Dendritic cell treated with granulocyte-macrophage colony-stimulating factor and Interleukin-4, amounts not matched to agents 40 ng/mL and 50 ng/mL, for 4 days (primary cell): ENCODE measurements around the gene KHDRBS1.

Source experiments
- H3K27ac Mint-ChIP-seq: one replicate; pipeline ENCODE4 v1.8.0; 2022; ENCODE audit warnings: mild to moderate bottlenecking, mixed read lengths
- H3K27me3 Mint-ChIP-seq: one replicate; pipeline ENCODE4 v1.8.0; 2022; ENCODE audit warnings: mild to moderate bottlenecking, mixed read lengths
- H3K36me3 Mint-ChIP-seq: one replicate; pipeline ENCODE4 v1.8.0; 2022; ENCODE audit warnings: low read depth, mixed read lengths
- H3K4me1 Mint-ChIP-seq: one replicate; pipeline ENCODE4 v1.8.0; 2022; ENCODE audit warnings: low read depth, mixed read lengths
- H3K4me3 Mint-ChIP-seq: one replicate; pipeline ENCODE4 v1.8.0; 2022; ENCODE audit warnings: mild to moderate bottlenecking, moderate library complexity, mixed read lengths
- H3K9me3 Mint-ChIP-seq: one replicate; pipeline ENCODE4 v1.8.0; 2022; ENCODE audit warnings: mixed read lengths
- intact Hi-C: fragments of 100-400 bp; cut with micrococcal nuclease; formaldehyde crosslinking; loops from one replicate; pipeline ENCODE4 v1.15.0; 2022

KHDRBS1 gene, protein sequence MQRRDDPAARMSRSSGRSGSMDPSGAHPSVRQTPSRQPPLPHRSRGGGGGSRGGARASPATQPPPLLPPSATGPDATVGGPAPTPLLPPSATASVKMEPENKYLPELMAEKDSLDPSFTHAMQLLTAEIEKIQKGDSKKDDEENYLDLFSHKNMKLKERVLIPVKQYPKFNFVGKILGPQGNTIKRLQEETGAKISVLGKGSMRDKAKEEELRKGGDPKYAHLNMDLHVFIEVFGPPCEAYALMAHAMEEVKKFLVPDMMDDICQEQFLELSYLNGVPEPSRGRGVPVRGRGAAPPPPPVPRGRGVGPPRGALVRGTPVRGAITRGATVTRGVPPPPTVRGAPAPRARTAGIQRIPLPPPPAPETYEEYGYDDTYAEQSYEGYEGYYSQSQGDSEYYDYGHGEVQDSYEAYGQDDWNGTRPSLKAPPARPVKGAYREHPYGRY

DNA sequence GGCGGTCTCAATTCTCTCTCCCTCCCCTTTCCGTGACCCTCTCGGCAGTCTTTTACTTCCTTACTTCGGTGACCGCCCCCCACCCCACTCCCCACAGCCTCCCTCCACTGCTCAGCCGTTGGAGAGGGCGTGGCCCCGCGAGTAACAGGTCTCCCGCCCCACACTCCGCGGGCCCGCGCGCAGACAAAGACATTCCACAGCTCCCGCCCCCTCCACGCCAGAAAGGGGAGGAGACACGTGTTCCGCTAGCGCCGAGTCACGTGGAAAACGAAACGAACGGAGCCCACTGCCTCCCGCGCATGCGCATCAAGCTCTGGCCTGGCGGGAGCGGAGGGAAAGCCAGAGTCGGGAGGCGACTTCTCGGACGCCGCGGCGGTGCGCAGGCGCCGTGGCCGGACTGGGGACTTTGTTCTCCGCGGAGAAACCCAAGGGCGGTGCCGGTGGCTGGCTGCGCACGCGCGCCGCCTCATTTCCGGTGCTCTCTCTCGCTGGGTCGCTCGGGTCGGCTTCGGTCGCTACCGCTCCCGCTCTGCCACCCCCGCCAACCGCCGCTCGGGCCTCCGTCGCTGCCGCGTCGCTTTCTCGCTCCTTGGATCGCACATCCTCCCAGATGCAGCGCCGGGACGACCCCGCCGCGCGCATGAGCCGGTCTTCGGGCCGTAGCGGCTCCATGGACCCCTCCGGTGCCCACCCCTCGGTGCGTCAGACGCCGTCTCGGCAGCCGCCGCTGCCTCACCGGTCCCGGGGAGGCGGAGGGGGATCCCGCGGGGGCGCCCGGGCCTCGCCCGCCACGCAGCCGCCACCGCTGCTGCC, at the start of gene KHDRBS1:
Gene KHDRBS1, plus strand, starts transcription at position 483 of the 813 bp plus-strand sequence. Its CDS starts 128 bp downstream, at position 611.
- Mint-ChIP-seq H3K4me1 (peaks cover 54% of the 10 kb centered on the region), H3K4me3 (peak within 1 kb of the TSS; percentile 94), H3K27me3 (no peaks in the 10 kb centered on the region), H3K27ac (peak within 1 kb of the TSS; percentile 93), H3K36me3 (peaks cover 41% of the 10 kb centered on the region), H3K9me3 (no peaks in the 10 kb centered on the region)
- intact Hi-C loops: no loop called here

DNA sequence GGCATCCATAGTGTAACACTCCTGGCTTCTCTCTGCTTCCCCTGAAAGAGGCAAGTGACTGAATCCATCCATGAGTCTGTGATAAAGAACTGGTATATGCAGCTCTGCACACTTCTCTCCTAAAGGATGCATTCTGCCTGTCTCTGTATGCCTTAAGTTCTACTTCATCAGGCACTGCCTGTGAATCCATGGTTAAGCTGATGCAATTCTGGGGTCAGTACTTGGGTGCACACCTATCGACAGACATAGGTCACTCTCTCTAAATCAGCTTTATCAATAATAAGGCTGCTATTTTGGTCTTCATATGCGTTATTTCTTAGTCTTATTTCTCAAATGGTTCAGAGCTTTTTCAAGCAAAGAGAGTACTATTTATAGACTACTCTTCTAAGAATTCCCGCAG, 42.8 kb upstream of the KHDRBS1 start:
- Mint-ChIP-seq H3K9me3 (no peaks in the 10 kb centered on the region), H3K27me3 (peaks cover 2% of the 10 kb centered on the region), H3K4me3 (no peak overlapping the region), H3K27ac (no peak overlapping the region), H3K36me3 (no peaks in the 10 kb centered on the region), H3K4me1 (no peaks in the 10 kb centered on the region)
- intact Hi-C loops: no loop called here

DNA sequence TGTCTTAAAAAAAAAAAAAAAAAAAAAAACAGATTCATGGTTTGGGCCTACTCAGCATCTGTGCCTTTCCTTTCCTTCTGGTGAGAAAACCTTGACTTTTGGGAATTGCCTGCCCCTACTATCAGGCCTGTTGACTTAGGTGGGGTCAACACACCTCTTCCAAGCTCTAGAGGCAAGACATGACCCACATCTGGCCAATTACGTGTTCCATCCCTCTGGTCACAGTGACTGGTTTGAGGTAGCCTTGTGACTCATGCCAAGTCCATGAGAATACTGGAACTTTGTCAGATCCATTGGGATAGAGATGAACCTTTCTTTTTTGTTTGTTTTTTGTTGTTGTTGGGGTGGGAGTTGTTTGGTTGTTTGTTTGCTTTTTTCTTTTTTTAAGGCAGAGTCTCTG, 37.3 kb upstream of the KHDRBS1 start:
- peaks cover 2% of the 10 kb centered on the region for H3K27me3 Mint-ChIP-seq
- intact Hi-C loops: no loop called here
- H3K4me1 Mint-ChIP-seq: no peaks in the 10 kb centered on the region
- H3K27ac Mint-ChIP-seq: no peak overlapping the region
- H3K9me3 Mint-ChIP-seq: no peaks in the 10 kb centered on the region
- no peaks in the 10 kb centered on the region for H3K36me3 Mint-ChIP-seq
- H3K4me3 Mint-ChIP-seq: no peak overlapping the region

DNA sequence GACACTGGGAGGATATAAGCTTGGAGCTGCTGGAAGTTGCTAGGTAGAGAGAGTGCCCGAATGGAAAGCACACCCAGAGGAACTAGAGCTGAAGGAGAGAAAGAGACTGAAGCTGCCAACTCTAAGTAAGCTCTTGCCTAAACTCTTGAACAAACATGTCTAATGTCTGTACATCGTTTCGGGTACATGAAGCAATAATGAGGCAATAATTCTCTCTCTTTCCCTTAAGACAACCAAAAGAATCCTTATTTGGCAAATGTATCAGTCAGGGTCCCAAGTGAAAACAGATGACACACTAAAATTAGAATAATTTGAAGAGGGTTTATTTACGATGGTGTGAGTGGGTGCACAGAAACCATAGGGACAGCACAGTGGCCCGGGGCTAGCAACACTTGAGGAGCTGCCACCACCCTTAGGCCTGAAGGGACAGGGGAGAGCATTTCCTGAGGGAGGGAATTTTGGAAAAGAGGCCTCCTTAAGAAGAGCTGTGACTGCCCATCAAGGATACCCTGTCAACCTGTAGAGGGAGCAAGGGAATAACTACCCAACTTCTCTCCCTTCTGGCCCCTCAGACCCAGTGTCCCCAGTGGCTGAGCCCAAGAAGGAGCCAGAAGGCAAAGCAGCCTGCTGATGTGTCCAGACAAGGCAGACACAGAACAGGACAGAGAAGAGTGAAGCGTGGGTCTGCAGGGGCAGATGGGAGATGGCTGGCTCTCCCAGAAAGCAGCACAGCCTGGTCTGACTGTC, 36.1 kb upstream of the KHDRBS1 start:
- intact Hi-C loops: no loop called here
- H3K4me1 Mint-ChIP-seq: peaks cover 10% of the 10 kb centered on the region
- H3K4me3 Mint-ChIP-seq: no peak overlapping the region
- H3K36me3 Mint-ChIP-seq: no peaks in the 10 kb centered on the region
- H3K9me3 Mint-ChIP-seq: no peaks in the 10 kb centered on the region
- H3K27me3 Mint-ChIP-seq: peaks cover 2% of the 10 kb centered on the region
- H3K27ac Mint-ChIP-seq: no peak overlapping the region

DNA sequence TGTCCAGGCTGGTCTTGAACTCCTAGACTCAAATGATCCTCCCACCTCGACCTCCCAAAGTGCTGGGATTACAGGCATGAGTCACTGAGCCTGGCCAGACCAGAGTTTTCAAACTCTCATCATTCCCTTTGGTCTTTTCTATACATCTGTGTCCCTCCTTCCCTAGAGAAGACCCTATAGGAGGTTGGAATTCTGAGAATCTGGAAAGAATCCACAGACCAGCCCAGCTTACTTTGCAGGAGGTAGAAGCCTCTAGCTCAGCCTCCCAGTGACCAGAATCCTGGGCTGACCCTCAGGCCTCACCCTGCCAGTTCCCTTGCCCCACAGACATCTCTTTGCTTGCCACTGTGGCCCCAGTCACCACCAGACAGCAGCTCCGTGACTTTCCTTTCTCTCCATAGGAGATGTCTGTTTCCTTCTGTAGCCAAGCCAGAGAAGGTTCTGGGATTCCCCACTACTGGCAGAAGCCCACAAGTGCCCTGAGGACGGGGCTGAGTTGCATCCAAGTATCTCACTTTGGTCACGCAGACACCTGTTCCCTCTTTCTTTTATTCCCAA, 34.7 kb upstream of the KHDRBS1 start:
- Mint-ChIP-seq H3K27ac (no peak overlapping the region), H3K4me3 (no peak overlapping the region), H3K9me3 (no peaks in the 10 kb centered on the region), H3K36me3 (no peaks in the 10 kb centered on the region), H3K4me1 (peaks cover 11% of the 10 kb centered on the region), H3K27me3 (peaks cover 2% of the 10 kb centered on the region)
- intact Hi-C loops: no loop called here

DNA sequence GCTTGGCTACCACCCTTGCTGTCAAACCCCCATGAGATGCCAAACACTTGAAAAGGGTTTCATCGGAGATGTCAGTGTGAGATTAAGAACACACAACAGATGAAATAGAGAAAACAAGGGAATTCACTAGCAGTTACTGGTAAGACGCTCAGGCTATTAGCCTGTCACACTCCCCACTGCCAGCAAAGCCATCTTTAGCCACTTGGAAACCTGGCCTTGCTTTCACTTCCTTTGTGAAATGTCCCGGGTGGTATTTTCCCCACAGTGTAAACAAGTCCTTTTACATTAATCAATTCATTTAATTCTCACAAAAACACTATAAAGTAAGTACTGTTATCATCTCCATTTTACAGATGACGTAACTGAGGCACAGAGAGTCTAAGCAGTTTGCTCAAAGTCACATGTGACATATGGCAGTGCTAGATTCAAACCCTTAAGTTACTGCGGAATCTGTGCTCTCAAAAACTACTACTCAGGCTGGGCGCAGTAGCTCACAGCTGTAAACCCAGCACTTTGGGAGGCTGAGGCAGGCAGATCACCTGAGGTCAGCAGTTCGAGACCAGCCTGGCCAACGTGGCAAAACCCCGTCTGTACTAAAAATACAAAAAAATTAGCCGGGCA, 32.7 kb upstream of the KHDRBS1 start:
- H3K9me3 Mint-ChIP-seq: no peaks in the 10 kb centered on the region
- H3K27ac Mint-ChIP-seq: no peak overlapping the region
- H3K4me1 Mint-ChIP-seq: peaks cover 16% of the 10 kb centered on the region
- no peaks in the 10 kb centered on the region for H3K27me3 Mint-ChIP-seq
- no peaks in the 10 kb centered on the region for H3K36me3 Mint-ChIP-seq
- H3K4me3 Mint-ChIP-seq: no peak overlapping the region
- intact Hi-C loops: no loop called here

DNA sequence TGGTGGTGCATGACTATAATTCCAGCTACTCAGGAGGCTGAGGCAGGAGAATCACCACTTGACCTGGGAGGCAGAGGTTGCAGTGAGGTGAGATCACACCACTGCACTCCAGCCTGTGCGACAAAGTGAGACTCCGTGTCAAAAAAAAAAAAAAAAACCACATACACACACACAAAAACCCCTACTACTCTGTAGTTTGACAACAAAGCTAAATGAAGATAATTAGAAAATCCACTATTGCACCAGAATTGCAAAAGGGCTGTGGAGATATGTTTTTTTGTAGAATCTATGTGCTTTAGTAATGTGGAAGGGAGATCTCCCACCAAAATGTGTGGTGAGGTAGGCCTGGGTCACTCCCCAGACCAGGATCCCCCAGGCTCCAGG, 32.2 kb upstream of the KHDRBS1 start:
- intact Hi-C loops: no loop called here
- Mint-ChIP-seq H3K27me3 (no peaks in the 10 kb centered on the region), H3K9me3 (no peaks in the 10 kb centered on the region), H3K4me3 (no peak overlapping the region), H3K36me3 (no peaks in the 10 kb centered on the region), H3K4me1 (peaks cover 16% of the 10 kb centered on the region), H3K27ac (no peak overlapping the region)

DNA sequence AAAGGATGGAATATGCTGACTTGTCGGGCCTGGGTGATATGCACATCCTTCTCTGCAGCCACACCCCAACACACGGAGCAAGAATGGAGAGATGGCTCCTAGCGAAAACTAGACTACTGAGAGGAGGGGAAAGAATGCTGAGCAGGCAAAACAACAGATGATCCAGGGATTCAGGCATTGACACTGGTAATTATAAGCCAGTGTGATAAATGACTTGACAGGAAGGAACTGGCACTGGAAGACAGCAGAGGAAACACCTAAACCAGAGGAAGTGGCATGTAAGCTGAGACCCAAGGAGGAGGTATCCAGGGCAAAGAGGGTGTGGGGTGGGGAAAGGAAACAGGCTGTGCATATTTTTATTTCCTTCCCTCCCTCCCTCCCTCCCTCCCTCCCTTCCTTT, 31.7 kb upstream of the KHDRBS1 start:
- no peaks in the 10 kb centered on the region for H3K36me3 Mint-ChIP-seq
- intact Hi-C loops: no loop called here
- no peak overlapping the region for H3K27ac Mint-ChIP-seq
- H3K27me3 Mint-ChIP-seq: no peaks in the 10 kb centered on the region
- no peaks in the 10 kb centered on the region for H3K9me3 Mint-ChIP-seq
- no peak overlapping the region for H3K4me3 Mint-ChIP-seq
- peaks cover 16% of the 10 kb centered on the region for H3K4me1 Mint-ChIP-seq

DNA sequence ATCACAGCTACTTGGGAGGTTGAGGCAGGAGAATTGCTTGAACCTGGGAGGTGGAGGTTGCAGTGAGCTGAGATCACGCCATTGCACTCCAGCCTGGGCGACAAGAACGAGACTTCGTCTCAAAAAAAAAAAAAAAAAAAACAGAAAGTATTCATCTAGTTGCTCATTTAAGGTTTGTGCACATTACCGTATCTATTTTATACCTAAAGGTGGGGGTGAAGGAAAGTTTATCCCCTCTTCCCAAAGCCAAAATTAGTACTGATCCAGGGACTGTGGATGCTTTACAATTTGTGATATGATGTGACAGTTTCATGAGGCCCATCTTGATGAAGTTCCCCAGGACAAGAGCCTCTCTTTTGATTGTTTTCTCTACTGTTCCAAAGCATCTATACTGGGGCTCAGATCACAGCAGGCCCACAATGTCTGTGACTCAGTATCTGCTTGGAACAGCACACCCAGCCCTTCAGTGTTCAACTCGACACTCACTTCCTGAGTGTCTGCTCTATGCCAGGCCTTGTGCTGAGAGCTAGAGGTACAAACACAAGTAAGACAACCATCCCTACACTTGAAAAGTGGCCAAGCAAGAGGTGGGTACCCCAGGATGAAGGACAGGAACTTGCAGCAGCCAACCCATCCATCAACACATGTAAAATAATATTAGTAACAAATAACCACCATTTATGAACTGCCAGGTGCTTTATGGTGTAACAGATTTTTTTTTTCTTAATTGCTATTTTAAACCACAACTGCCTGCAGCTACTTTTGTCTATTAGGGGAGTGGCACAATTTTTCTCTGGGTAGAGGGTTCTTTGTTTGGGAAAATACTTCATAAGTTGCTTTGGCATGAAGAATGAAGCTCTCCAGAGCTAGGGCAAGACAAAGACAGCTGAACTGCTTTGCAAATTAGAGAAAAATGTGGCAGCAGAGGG, 29.0 kb upstream of the KHDRBS1 start:
- intact Hi-C loops: no loop called here
- Mint-ChIP-seq H3K27me3 (no peaks in the 10 kb centered on the region), H3K27ac (peak overlapping the region; percentile 43), H3K4me3 (no peak overlapping the region), H3K36me3 (no peaks in the 10 kb centered on the region), H3K9me3 (no peaks in the 10 kb centered on the region), H3K4me1 (peaks cover 16% of the 10 kb centered on the region)

DNA sequence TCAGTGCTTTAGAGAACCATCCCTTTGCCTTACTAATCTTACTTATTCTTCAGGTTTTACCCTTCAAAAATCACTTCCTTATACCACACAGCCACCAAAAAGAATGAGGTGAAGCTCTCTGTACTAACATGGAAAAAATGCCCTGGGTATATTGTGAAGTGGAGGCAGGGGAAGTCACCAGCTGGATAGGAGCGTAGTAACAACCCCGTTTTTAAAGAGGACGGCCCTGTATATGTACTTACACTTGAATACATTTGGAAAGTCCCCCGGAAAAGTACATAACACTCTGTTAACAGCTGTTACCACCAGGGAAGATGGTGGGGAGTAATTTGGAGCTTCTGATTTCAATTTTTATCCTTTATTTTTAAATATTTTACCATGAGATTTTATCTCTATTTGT, 28.2 kb upstream of the KHDRBS1 start:
- intact Hi-C loops: no loop called here
- Mint-ChIP-seq H3K4me1 (peaks cover 16% of the 10 kb centered on the region), H3K9me3 (no peaks in the 10 kb centered on the region)

DNA sequence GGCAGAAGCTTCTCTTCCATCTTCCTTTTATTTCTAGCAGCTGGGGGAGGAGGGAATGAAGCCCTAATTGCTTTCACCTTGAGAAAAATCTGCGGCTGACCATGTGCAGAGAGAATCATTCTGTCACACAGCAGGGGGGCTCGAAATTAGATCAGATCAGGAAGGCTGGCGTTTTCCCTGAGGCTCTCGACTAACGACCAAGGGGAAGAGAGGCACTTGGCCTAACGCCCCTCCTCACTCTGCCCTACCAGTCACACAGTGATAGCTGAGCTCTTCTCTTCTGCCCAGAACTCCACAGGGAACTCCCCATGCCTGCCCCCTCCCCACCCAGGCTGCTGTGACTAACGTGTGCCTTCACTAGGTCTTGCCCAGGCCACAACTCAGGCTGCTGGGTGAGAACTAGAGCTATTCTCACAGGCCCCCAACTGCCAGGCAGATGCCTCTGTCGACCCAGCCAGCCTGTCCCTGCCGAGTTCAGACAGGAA, 26.5 kb upstream of the KHDRBS1 start:
- no peaks in the 10 kb centered on the region for H3K36me3 Mint-ChIP-seq

More for the DNA sequence above, 28.2 kb upstream of the KHDRBS1 start:
- Mint-ChIP-seq H3K27me3 (no peaks in the 10 kb centered on the region), H3K4me3 (no peak overlapping the region), H3K36me3 (no peaks in the 10 kb centered on the region), H3K27ac (peak overlapping the region; percentile 43)

DNA sequence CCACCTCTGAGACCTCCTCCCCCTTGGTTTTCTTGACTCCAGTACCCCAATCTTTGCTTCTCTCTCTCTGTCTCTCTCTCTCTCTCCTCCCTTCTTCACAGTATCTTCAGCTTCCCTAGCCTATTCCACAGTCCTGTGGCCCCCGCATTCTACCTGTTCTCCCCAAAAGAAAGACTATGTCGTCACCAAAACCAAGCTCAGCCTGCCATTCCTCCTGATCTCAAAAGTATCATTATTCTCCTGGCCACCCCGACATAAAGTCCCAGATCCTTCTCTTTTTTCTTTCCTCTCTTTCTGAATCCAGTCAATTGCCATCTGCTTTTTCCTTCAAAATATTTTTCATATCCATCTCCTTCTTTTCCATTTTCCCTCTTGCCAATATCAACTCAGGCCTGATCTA, 23.7 kb upstream of the KHDRBS1 start:
- Mint-ChIP-seq H3K27ac (no peak overlapping the region), H3K27me3 (no peaks in the 10 kb centered on the region), H3K4me1 (peaks cover 4% of the 10 kb centered on the region), H3K4me3 (no peak overlapping the region), H3K9me3 (no peaks in the 10 kb centered on the region), H3K36me3 (no peaks in the 10 kb centered on the region)
- intact Hi-C loops: no loop called here

More for the DNA sequence above, 26.5 kb upstream of the KHDRBS1 start:
- Mint-ChIP-seq H3K4me1 (peaks cover 9% of the 10 kb centered on the region), H3K27me3 (no peaks in the 10 kb centered on the region), H3K9me3 (no peaks in the 10 kb centered on the region), H3K27ac (no peak overlapping the region), H3K4me3 (no peak overlapping the region)
- intact Hi-C loops: no loop called here
